ENCODE data around the gene SPATA1.
A peak's percentile ranks its signal among the peaks of the same experiment; 100 is the strongest.

The SPATA1 gene

DNA sequence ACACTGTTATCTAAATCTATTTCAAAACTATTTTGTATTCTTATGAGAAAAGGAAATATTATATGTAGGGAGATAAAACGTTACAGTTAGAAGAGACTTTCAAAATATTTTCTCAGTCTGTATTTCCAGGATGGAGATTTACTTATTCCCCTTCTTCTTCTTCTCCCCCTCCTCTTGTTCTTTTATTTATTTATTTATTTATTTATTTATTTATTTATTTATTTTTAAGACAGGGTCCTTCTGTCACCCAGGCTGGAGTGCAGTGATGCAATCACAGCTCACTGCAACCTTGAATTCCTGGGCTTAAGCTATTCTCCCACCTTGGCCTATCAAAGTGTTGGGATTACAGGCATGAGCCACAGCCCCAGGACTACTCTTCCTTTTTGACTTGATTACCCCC, 30.0 kb upstream of the SPATA1 start:
- TF ChIP-seq EZH2phosphoT487 (IDR thresholded peaks at IDR 0.05; ENCODE audit: borderline replicate concordance, low read length) (no peak), CTCF (IDR thresholded peaks at IDR 0.05; ENCODE audit: low read depth, low read length, poor library complexity, severe bottlenecking) (no peak)
- Histone ChIP-seq H3K27me3 (ENCODE audit: control insufficient read depth, low read length) (no peaks in the 10 kb centered on the region), H3K4me1 (ENCODE audit: control insufficient read depth, low read length) (peaks cover 20% of the 10 kb centered on the region)

GRCh38 chr1:84478876-84479868, 27.0 kb upstream of the SPATA1 start, which contains the start of gene RPF1:
RPF1 (plus strand) TSS chr1:84479266; CDS start chr1:84479282, 16 bp downstream.
- Histone ChIP-seq H3K36me3 (ENCODE audit: control insufficient read depth, low read length) (peaks cover 42% of the 10 kb centered on the region), H3K27ac (ENCODE audit: low read depth, low read length) (peak within 1 kb of the TSS; percentile 64), H3K4me3 (ENCODE audit: low read length) (peak within 1 kb of the TSS; percentile 92), H3K9me3 (ENCODE audit: control insufficient read depth, insufficient read depth, low read length) (peaks cover 8% of the 10 kb centered on the region), H3F3A (ENCODE audit: control insufficient read depth, insufficient read depth) (no peaks in the 10 kb centered on the region), H3K9me2 (replicated peaks; ENCODE audit: control insufficient read depth, low read length) (no peaks in the 10 kb centered on the region), H3K27me3 (ENCODE audit: control insufficient read depth, low read length) (no peaks in the 10 kb centered on the region), H3K79me2 (ENCODE audit: control insufficient read depth, low read length) (peaks cover 51% of the 10 kb centered on the region), H4K20me1 (ENCODE audit: control insufficient read depth, insufficient read depth, low read depth, low read length) (no peaks in the 10 kb centered on the region), H3K4me1 (ENCODE audit: control insufficient read depth, low read length) (peaks cover 26% of the 10 kb centered on the region), H3K4me2 (ENCODE audit: low read length) (peak within 1 kb of the TSS; percentile 79)
- TF ChIP-seq CTCF (IDR thresholded peaks at IDR 0.05; ENCODE audit: low read depth, low read length, poor library complexity, severe bottlenecking): no peak
- no peak for TF ChIP-seq EZH2phosphoT487 (IDR thresholded peaks at IDR 0.05; ENCODE audit: borderline replicate concordance, low read length)

More for the DNA sequence above, 30.0 kb upstream of the SPATA1 start:
- no peak overlapping the region for H3K27ac ChIP-seq (ENCODE audit: low read depth, low read length)
- no peaks in the 10 kb centered on the region for H3K9me2 ChIP-seq (replicated peaks; ENCODE audit: control insufficient read depth, low read length)
- no peak overlapping the region for H3K4me3 ChIP-seq (ENCODE audit: low read length)
- H3K36me3 ChIP-seq (ENCODE audit: control insufficient read depth, low read length): peaks cover 13% of the 10 kb centered on the region
- no peak overlapping the region for H3K4me2 ChIP-seq (ENCODE audit: low read length)
- H3K79me2 ChIP-seq (ENCODE audit: control insufficient read depth, low read length): peaks cover 24% of the 10 kb centered on the region
- H3K9me3 ChIP-seq (ENCODE audit: control insufficient read depth, insufficient read depth, low read length): peaks cover 8% of the 10 kb centered on the region
- H4K20me1 ChIP-seq (ENCODE audit: control insufficient read depth, insufficient read depth, low read depth, low read length): no peaks in the 10 kb centered on the region
- no peaks in the 10 kb centered on the region for H3F3A ChIP-seq (ENCODE audit: control insufficient read depth, insufficient read depth)

- TF ChIP-seq EZH2phosphoT487 (IDR thresholded peaks at IDR 0.05; ENCODE audit: borderline replicate concordance, low read length) (no peak), CTCF (IDR thresholded peaks at IDR 0.05; ENCODE audit: low read depth, low read length, poor library complexity, severe bottlenecking) (no peak)
- H3K9me3 ChIP-seq (ENCODE audit: control insufficient read depth, insufficient read depth, low read length): peaks cover 8% of the 10 kb centered on the region
- peaks cover 51% of the 10 kb centered on the region for H3K36me3 ChIP-seq (ENCODE audit: control insufficient read depth, low read length)
- no peaks in the 10 kb centered on the region for H4K20me1 ChIP-seq (ENCODE audit: control insufficient read depth, insufficient read depth, low read depth, low read length)
- peak overlapping the region; percentile 92 for H3K4me3 ChIP-seq (ENCODE audit: low read length)
- no peaks in the 10 kb centered on the region for H3F3A ChIP-seq (ENCODE audit: control insufficient read depth, insufficient read depth)
- H3K4me1 ChIP-seq (ENCODE audit: control insufficient read depth, low read length): peaks cover 26% of the 10 kb centered on the region
- no peaks in the 10 kb centered on the region for H3K27me3 ChIP-seq (ENCODE audit: control insufficient read depth, low read length)
- peaks cover 58% of the 10 kb centered on the region for H3K79me2 ChIP-seq (ENCODE audit: control insufficient read depth, low read length)
- peak overlapping the region; percentile 64 for H3K27ac ChIP-seq (ENCODE audit: low read depth, low read length)
- H3K4me2 ChIP-seq (ENCODE audit: low read length): peak overlapping the region; percentile 79
- H3K9me2 ChIP-seq (replicated peaks; ENCODE audit: control insufficient read depth, low read length): no peaks in the 10 kb centered on the region
Observed at GRCh38 chr1:84479998-84480397, 26.2 kb upstream of the SPATA1 start.
